Neuronal stem cell (in vitro differentiated cells): ENCODE measurements around the gene IL6ST.
"Not testable (repeated sequence)": the region's sequence is repeated elsewhere in the genome, so short reads cannot be mapped to it uniquely, and the experiment has no call there.

ENCODE experiments used
- DNase-seq: peaks from one replicate; pipeline ENCODE4 v3.0.0-alpha.2; 2013; ENCODE audit warnings: low spot score
- H2AFZ ChIP-seq: one replicate; pipeline ENCODE4 v1.6.1; 2013; ENCODE audit warnings: mild to moderate bottlenecking, low read length, inconsistent platforms
- H2AK5ac ChIP-seq: 2 replicates; pipeline ENCODE4 v1.6.1; 2013; ENCODE audit warnings: low read depth, mild to moderate bottlenecking, inconsistent platforms, low read length, moderate library complexity, mixed read lengths
- H2BK120ac ChIP-seq: 2 replicates; pipeline ENCODE4 v1.6.1; 2013; ENCODE audit warnings: low read depth, mild to moderate bottlenecking, inconsistent platforms, low read length, moderate library complexity, mixed read lengths
- H2BK12ac ChIP-seq: one replicate; pipeline ENCODE4 v1.6.1; 2013; ENCODE audit warnings: low read length, inconsistent platforms
- H2BK15ac ChIP-seq: 2 replicates; pipeline ENCODE4 v1.6.1; 2013; ENCODE audit warnings: mild to moderate bottlenecking, low read length, inconsistent platforms, mixed read lengths
- H2BK5ac ChIP-seq: one replicate; pipeline ENCODE4 v1.6.1; 2013; ENCODE audit warnings: inconsistent platforms, mild to moderate bottlenecking, low read length, moderate library complexity
- H3K14ac ChIP-seq: one replicate; pipeline ENCODE4 v1.6.1; 2013; ENCODE audit warnings: low read length, inconsistent platforms
- H3K18ac ChIP-seq: 2 replicates; pipeline ENCODE4 v1.6.1; 2013; ENCODE audit warnings: low read length, inconsistent platforms
- H3K23ac ChIP-seq: 2 replicates; pipeline ENCODE4 v1.6.1; 2013; ENCODE audit warnings: low read depth, mild to moderate bottlenecking, mixed read lengths, low read length, inconsistent platforms; ENCODE audit not compliant: poor library complexity
- H3K27ac ChIP-seq: replicated peaks from 3 replicates; pipeline ENCODE4 v1.5.1; 2013; ENCODE audit warnings: low read length, inconsistent platforms
- H3K27me3 ChIP-seq, 3 experiments: 2 replicates each; pipeline ENCODE4 v1.6.1; 2013; ENCODE audit warnings: low read length in 3 of 3, mild to moderate bottlenecking in 2 of 3, inconsistent platforms in 1 of 3, low read depth in 1 of 3, mixed read lengths in 1 of 3, moderate library complexity in 1 of 3; ENCODE audit not compliant: control insufficient read depth in 3 of 3, insufficient read depth in 3 of 3
- H3K36me3 ChIP-seq, 2 donors: replicated peaks in 1 of 2; 2 replicates each; pipeline ENCODE4 v1.6.1; 2013; ENCODE audit warnings: low read length in 2 of 2; ENCODE audit not compliant: control insufficient read depth in 2 of 2, insufficient read depth in 2 of 2
- H3K4ac ChIP-seq: 2 replicates; pipeline ENCODE4 v1.6.1; 2013; ENCODE audit warnings: inconsistent platforms, mild to moderate bottlenecking, low read length, moderate library complexity
- H3K4me1 ChIP-seq, 2 donors: 1 replicate in 1 of 2; 2 replicates in 1 of 2; pipeline ENCODE4 v1.6.1; 2013; ENCODE audit warnings: low read length in 2 of 2, low read depth in 1 of 2; ENCODE audit not compliant: control insufficient read depth in 2 of 2, insufficient read depth in 1 of 2
- H3K4me2 ChIP-seq: one replicate; pipeline ENCODE4 v1.6.1; 2013; ENCODE audit warnings: mild to moderate bottlenecking, low read length, inconsistent platforms; ENCODE audit not compliant: insufficient read depth, poor library complexity, severe bottlenecking
- H3K4me3 ChIP-seq, 2 donors: 2 replicates each; pipeline ENCODE4 v1.5.1; 2013; ENCODE audit warnings: low read length in 2 of 2, mild to moderate bottlenecking in 2 of 2, inconsistent platforms in 1 of 2, moderate library complexity in 1 of 2
- H3K79me1 ChIP-seq: one replicate; pipeline ENCODE4 v1.6.1; 2013; ENCODE audit warnings: low read depth, mild to moderate bottlenecking, inconsistent platforms, low read length, moderate library complexity
- H3K9ac ChIP-seq: one replicate; pipeline ENCODE4 v1.6.1; 2013; ENCODE audit warnings: mild to moderate bottlenecking, low read depth, low read length, inconsistent platforms; ENCODE audit not compliant: poor library complexity
- H3K9me3 ChIP-seq, 2 donors: replicated peaks in 1 of 2; 2 replicates each; pipeline versions ENCODE3 to v1.6.1; 2013; ENCODE audit warnings: low read length in 2 of 2, mild to moderate bottlenecking in 2 of 2, inconsistent platforms in 1 of 2, low read depth in 1 of 2, mixed read lengths in 1 of 2, moderate library complexity in 1 of 2; ENCODE audit not compliant: control insufficient read depth in 2 of 2, insufficient read depth in 1 of 2
- H4K8ac ChIP-seq: one replicate; pipeline ENCODE4 v1.6.1; 2013; ENCODE audit warnings: low read depth, mild to moderate bottlenecking, inconsistent platforms, low read length, moderate library complexity
- H4K91ac ChIP-seq: one replicate; pipeline ENCODE4 v1.6.1; 2013; ENCODE audit warnings: low read length, low read depth, mild to moderate bottlenecking, inconsistent platforms; ENCODE audit not compliant: poor library complexity
- WGBS, 2 donors: extraction: QIAGEN DNeasy Blood & Tissue Kit; methylation state at CpG; one replicate each; pipeline ENCODE4 v1.1.7; 2013; ENCODE audit warnings: missing lambda C conversion rate in 2 of 2, mixed read lengths in 1 of 2; ENCODE audit not compliant: insufficient read length in 2 of 2, insufficient replicate concordance in 1 of 2; ENCODE audit errors: extremely low coverage in 2 of 2; 5-methylcytosine and 5-hydroxymethylcytosine counted together

Gene IL6ST

DNA sequence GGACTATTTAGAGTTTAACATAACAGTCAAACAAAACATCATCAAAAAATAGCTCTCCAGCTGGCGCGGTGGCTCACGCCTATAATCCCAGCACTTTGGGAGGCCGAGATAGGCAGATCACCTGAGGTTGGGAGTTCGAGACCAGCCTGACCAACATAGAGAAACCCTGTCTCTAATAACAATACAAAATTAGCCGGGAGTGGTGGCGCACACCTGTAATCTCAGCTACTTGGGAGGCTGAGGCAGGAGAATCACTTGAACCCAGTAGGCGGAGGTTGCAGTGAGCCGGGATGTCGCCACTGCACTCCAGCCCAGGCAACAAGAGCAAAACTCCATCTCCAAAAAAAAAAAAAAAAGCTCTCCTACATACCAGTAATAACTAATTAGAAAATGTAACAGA is 6.3 kb downstream of the IL6ST start:
- H3K4me2 ChIP-seq, H3K9ac ChIP-seq, H3K4me3 ChIP-seq, H3K14ac ChIP-seq, H4K8ac ChIP-seq, DNase-seq, H2BK120ac ChIP-seq, H2BK5ac ChIP-seq, H3K4ac ChIP-seq, H3K27me3 ChIP-seq, H2AFZ ChIP-seq, H2BK15ac ChIP-seq, H2BK12ac ChIP-seq, H3K79me1 ChIP-seq, H3K4me1 ChIP-seq, H4K91ac ChIP-seq, H3K23ac ChIP-seq, H3K27ac ChIP-seq, H2AK5ac ChIP-seq, H3K18ac ChIP-seq: not testable (repeated sequence)
- H3K36me3 ChIP-seq: peaks cover 0 to 13% of the 10 kb centered on the region in 2 donors
- H3K9me3 ChIP-seq: peaks cover 0 to 13% of the 10 kb centered on the region in 2 donors
- WGBS, 2 donors: no CpG with 5 or more reads among the region's 10 CpGs

- no peak overlapping the region for H3K23ac ChIP-seq
- H2BK15ac ChIP-seq: no peak overlapping the region
- WGBS, 2 donors: no CpG with 5 or more reads among the region's 4 CpGs
- H2AFZ ChIP-seq: no peak overlapping the region
- no peaks in the 10 kb centered on the region for H3K79me1 ChIP-seq
- no peak overlapping the region for H3K14ac ChIP-seq
- peaks cover 0 to 13% of the 10 kb centered on the region in 2 donors for H3K9me3 ChIP-seq
- H3K27me3 ChIP-seq: no peaks in the 10 kb centered on the region
- H3K18ac ChIP-seq: no peak overlapping the region
- no peak overlapping the region for H2BK120ac ChIP-seq
- no peak overlapping the region for H2BK12ac ChIP-seq
- H4K91ac ChIP-seq: no peak overlapping the region
- no peak overlapping the region for H3K4me3 ChIP-seq
- H3K4me1 ChIP-seq: no peaks in the 10 kb centered on the region
- H4K8ac ChIP-seq: no peak overlapping the region
- peaks cover 0 to 20% of the 10 kb centered on the region in 2 donors for H3K36me3 ChIP-seq
- H3K9ac ChIP-seq: no peak overlapping the region
- H2BK5ac ChIP-seq: no peak overlapping the region
- no peak overlapping the region for H3K27ac ChIP-seq
- no peak overlapping the region for H2AK5ac ChIP-seq
- no peak overlapping the region for H3K4ac ChIP-seq
- no peak overlapping the region for H3K4me2 ChIP-seq
- no peak for DNase-seq
Observed at GRCh38 chr5:55986931-55987330, 7.8 kb downstream of the IL6ST start.

- Histone ChIP-seq H3K9me3 (peaks cover 0 to 13% of the 10 kb centered on the region in 2 donors), H3K4me2 (no peak overlapping the region), H3K23ac (no peak overlapping the region), H2AK5ac (no peak overlapping the region), H3K27me3 (no peaks in the 10 kb centered on the region), H3K36me3 (peaks cover 0 to 34% of the 10 kb centered on the region in 2 donors), H4K91ac (no peak overlapping the region), H3K4me3 (no peak overlapping the region), H4K8ac (no peak overlapping the region), H3K4ac (no peak overlapping the region), H2BK15ac (no peak overlapping the region), H2BK12ac (no peak overlapping the region), H3K27ac (no peak overlapping the region), H2BK120ac (no peak overlapping the region), H3K18ac (no peak overlapping the region), H3K79me1 (no peaks in the 10 kb centered on the region), H3K4me1 (no peaks in the 10 kb centered on the region), H3K9ac (no peak overlapping the region), H2AFZ (no peak overlapping the region), H2BK5ac (no peak overlapping the region), H3K14ac (no peak overlapping the region)
- WGBS, 2 donors: no CpG with 5 or more reads among the region's 6 CpGs
- DNase-seq: no peak
Observed at GRCh38 chr5:55985181-55985580, 9.6 kb downstream of the IL6ST start.

DNA sequence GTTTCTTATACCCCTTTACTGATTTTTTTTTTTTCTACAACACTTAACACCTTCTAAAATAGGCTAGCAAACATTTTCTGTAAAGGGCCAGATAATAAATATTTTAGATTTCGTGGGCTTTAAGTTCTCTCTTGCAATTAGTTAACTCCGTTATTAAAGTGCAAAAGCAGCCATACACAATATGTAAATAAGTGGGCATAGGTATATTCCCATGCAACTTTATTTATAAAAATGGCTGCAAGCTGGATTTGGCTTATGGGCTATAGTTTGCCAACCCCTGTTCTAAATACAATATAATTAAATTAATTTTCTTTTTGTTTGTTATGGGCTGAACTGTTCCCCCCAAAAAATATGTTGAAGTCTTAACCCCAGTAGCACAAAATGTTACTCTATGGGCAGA is 10.8 kb downstream of the IL6ST start:
- no peak overlapping the region for H2AK5ac ChIP-seq
- H3K36me3 ChIP-seq: peaks cover 0 to 42% of the 10 kb centered on the region in 2 donors
- no peak overlapping the region for H3K9ac ChIP-seq
- H3K4me2 ChIP-seq: no peak overlapping the region
- peaks cover 0 to 13% of the 10 kb centered on the region in 2 donors for H3K9me3 ChIP-seq
- no peak overlapping the region for H2BK12ac ChIP-seq
- no peak overlapping the region for H3K14ac ChIP-seq
- no peak overlapping the region for H3K18ac ChIP-seq
- H3K4me1 ChIP-seq: no peaks in the 10 kb centered on the region
- no peak overlapping the region for H3K23ac ChIP-seq
- WGBS, 2 donors: no CpG with 5 or more reads among the region's 2 CpGs
- no peak overlapping the region for H3K4ac ChIP-seq
- H3K27me3 ChIP-seq: no peaks in the 10 kb centered on the region
- no peak overlapping the region for H2BK5ac ChIP-seq
- no peaks in the 10 kb centered on the region for H3K79me1 ChIP-seq
- no peak overlapping the region for H4K8ac ChIP-seq
- no peak overlapping the region for H3K4me3 ChIP-seq
- DNase-seq: no peak
- no peak overlapping the region for H2BK15ac ChIP-seq
- H2BK120ac ChIP-seq: no peak overlapping the region
- H4K91ac ChIP-seq: no peak overlapping the region
- H2AFZ ChIP-seq: no peak overlapping the region
- no peak overlapping the region for H3K27ac ChIP-seq
